Measurements from ENCODE around the gene TAX1BP3.

TAX1BP3 gene

DNA sequence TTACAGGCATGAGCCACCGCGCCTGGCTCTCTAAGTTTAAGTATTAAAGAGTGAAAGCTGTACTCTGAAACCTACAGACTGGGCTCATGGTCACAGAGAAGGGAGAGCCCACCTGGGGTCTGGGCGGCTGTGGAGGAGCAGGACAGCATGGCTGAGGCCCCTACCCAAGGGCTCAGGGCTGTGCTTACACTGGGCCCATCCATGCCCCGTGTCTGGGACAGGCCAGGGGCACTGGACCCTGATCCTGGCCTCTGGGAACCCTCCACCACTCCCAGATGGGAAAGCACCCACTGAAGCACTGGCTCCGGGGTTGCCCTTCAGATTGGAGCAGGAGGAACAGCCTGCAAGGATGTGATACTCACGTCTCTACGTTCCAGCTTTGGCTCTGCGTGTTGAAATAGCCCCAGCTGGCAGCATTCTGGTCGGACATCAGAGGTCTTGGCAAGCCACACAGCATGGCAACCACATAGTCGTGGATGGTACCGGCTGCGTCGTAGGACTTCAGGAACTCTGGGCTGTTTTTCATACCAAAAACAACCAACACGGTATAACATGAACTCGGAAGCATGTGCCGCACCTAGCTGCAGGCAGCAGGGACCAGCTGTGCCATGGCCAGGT, 45.3 kb downstream of the TAX1BP3 start:
- no peak for DNase-seq

- no peak for DNase-seq
Measured at GRCh38 chr17:3621146-3621720, 47.1 kb downstream of the TAX1BP3 start.

DNA sequence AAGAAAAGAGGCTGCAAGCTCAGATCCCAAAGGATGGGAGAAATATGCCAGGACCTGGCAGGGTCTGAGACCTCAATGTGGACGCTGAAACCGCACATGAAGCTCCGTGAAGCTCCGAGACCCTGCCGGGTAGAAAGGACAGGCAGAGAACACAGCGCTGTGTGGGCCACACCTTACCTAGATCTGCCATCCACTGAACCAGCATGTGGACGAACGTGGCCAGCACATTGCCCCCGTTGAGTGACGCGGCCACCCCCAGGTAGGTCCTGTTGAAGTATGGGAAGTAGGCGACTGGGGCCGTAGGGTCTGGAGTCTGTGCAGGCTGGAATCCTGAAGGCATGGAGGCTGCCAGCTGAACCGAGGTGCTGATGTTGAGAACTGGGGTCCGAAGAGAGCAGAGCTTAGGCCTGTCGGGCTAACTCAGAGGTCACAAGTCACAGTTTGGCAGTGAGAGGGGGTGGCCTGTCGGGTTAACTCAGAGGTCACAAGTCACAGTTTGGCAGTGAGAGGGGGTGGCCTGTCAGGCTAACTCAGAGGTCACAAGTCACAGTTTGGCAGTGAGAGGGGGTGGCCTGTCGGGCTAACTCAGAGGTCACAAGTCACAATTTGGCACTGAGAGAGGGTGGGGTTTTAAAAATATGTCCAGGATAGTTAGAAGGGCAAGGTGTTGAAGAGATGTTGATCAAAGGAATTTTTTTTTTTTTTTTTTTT, 53.1 kb downstream of the TAX1BP3 start:
- no peak for DNase-seq

DNA sequence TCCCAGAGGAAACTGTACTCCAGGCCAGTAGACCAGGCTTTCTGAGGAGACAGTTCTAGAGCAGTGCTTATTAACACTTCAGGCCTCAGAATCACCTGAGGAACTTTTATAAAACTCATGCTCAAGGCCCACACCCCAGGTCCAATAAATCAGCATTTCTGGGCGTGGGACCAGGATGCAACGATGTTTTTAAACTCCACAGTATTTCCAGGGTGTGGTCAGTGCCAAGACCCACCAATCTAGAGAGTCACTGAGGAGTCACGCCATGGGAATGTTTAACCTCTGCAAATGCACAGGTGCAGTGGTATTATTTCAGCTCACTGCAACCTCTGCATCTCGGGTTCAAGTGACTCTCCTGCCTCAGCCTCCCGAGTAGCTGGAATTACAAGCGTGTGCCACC, 55.3 kb downstream of the TAX1BP3 start:
- no peak for DNase-seq

Data from MV-4-11 (cell line).